ENCODE measurements around the gene SCAPER.

- TF ChIP-seq MAX (IDR thresholded peaks at IDR 0.05), result no peak
- no peak for TF ChIP-seq POLR2A (IDR thresholded peaks at IDR 0.05; ENCODE audit: borderline replicate concordance, extremely low read depth, insufficient read depth, insufficient read length)
- TF ChIP-seq EZH2 (IDR thresholded peaks at IDR 0.05), result no peak
- no peak for TF ChIP-seq SIN3A (IDR thresholded peaks at IDR 0.05; ENCODE audit: low read depth)
- no peak for TF ChIP-seq CEBPB (IDR thresholded peaks at IDR 0.05; ENCODE audit: low read depth)
- TF ChIP-seq CTCF (IDR thresholded peaks at IDR 0.05 in 2 of 3, conservative IDR thresholded peaks at IDR 0.05 in 1 of 3; ENCODE audit: borderline replicate concordance in 1 of 3, insufficient read depth in 1 of 3, low read depth in 2 of 3, low read length in 2 of 3), result no peak
- TF ChIP-seq POLR2AphosphoS5 (IDR thresholded peaks at IDR 0.05; ENCODE audit: low read depth, low read length), result no peak
- no peak for TF ChIP-seq ZFX (IDR thresholded peaks at IDR 0.05)
- no peak for TF ChIP-seq RAD21 (IDR thresholded peaks at IDR 0.05; ENCODE audit: low read depth)
These were observed 81.2 kb downstream of the SCAPER start for GRCh38 chr15:76823890-76824289.

Measured in HCT116 (cell line).